Caco-2 (cell line): Measurements from ENCODE around the gene GAN. TPM values are rescaled to one million over a fixed set of nuclear protein-coding genes. Genes with fewer than 3 reads are reported as not detected.
A peak's percentile ranks its signal among the peaks of the same experiment; 100 is the strongest.
"Not testable (repeated sequence)": the region's sequence is repeated elsewhere in the genome, so short reads cannot be mapped to it uniquely, and the experiment has no call there.

Source experiments
- BruUV-seq: library from RNA; stranded (reverse); fragments of 400-500 nt; replicated peaks from 2 replicates; lab custom pipeline; 2021; lab: Mats Ljungman, UMichigan
- CTCF ChIA-PET: fragments of 300-600 bp; sonication (Branson Sonifier 250); formaldehyde crosslinking; loops from one replicate; lab custom pipeline; 2022; ENCODE audit warnings: antibody characterized with exemption; lab: Charles Lee
- POLR2A ChIA-PET: fragments of 300-600 bp; sonication (Branson Sonifier 250); formaldehyde crosslinking; loops from one replicate; lab custom pipeline; 2022; ENCODE audit warnings: antibody characterized with exemption; lab: Charles Lee
- DNase-seq, 2 experiments: peaks; one replicate each; pipeline versions ENCODE4 v3.0.0 to v3.0.0-alpha.2; 2020 to 2022
- H3K27me3 ChIP-seq: replicated peaks from 2 replicates; pipeline ENCODE4 v1.6.0; 2011; ENCODE audit warnings: low read length; ENCODE audit not compliant: control insufficient read depth, insufficient read depth
- H3K36me3 ChIP-seq: 2 replicates; pipeline ENCODE4 v1.5.1; 2011; ENCODE audit warnings: low read length; ENCODE audit not compliant: control insufficient read depth, insufficient read depth
- H3K4me1 ChIP-seq: fragments of 250-450 bp; sonication (Bioruptor Pico); 2 replicates; pipeline ENCODE4 v1.5.1; 2020; ENCODE audit warnings: mild to moderate bottlenecking
- H3K4me3 ChIP-seq: 2 replicates; pipeline ENCODE4 v1.5.1; 2011; ENCODE audit warnings: low read depth, mild to moderate bottlenecking, control low read depth, low read length
- H3K9me3 ChIP-seq: fragments of 250-450 bp; sonication (Bioruptor Pico); 2 replicates; pipeline ENCODE4 v1.5.1; 2020; ENCODE audit warnings: mild to moderate bottlenecking, moderate library complexity
- H3K27ac Mint-ChIP-seq: one replicate; pipeline ENCODE4 v1.8.0; 2022; ENCODE audit warnings: mixed read lengths; ENCODE audit not compliant: unreplicated experiment
- H3K27me3 Mint-ChIP-seq: one replicate; pipeline ENCODE4 v1.8.0; 2022; ENCODE audit warnings: mixed read lengths; ENCODE audit not compliant: insufficient read depth, unreplicated experiment
- H3K36me3 Mint-ChIP-seq: one replicate; pipeline ENCODE4 v1.8.0; 2022; ENCODE audit warnings: mild to moderate bottlenecking, mixed read lengths; ENCODE audit not compliant: insufficient read depth, unreplicated experiment
- H3K4me1 Mint-ChIP-seq: one replicate; pipeline ENCODE4 v1.8.0; 2022; ENCODE audit warnings: low read depth, mixed read lengths; ENCODE audit not compliant: unreplicated experiment
- H3K4me3 Mint-ChIP-seq: one replicate; pipeline ENCODE4 v1.8.0; 2022; ENCODE audit warnings: mild to moderate bottlenecking, moderate library complexity, mixed read lengths; ENCODE audit not compliant: unreplicated experiment
- H3K9me3 Mint-ChIP-seq: one replicate; pipeline ENCODE4 v1.8.0; 2022; ENCODE audit warnings: mixed read lengths; ENCODE audit not compliant: unreplicated experiment
- CTCF ChIP-seq, 2 experiments: fragments of 200-600 bp in 1 of 2; IDR thresholded peaks; 1 replicate in 1 of 2; 2 replicates in 1 of 2; pipeline versions ENCODE4 v1.5.1 to v1.8.0; 2011 to 2022; ENCODE audit warnings: antibody characterized with exemption in 1 of 2, control low read depth in 1 of 2, inconsistent platforms in 1 of 2, low read depth in 1 of 2, low read length in 1 of 2, mild to moderate bottlenecking in 1 of 2, moderate library complexity in 1 of 2; ENCODE audit not compliant: insufficient read depth in 1 of 2, severe bottlenecking in 1 of 2, unreplicated experiment in 1 of 2
- intact Hi-C: fragments of 100-400 bp; cut with micrococcal nuclease; formaldehyde crosslinking; loops from one replicate; pipeline ENCODE4 v1.10.0; 2022; ENCODE audit not compliant: unreplicated experiment
- total RNA-seq: library from RNA; stranded (reverse); gene quantifications from 2 replicates; pipeline ENCODE4 v1.2.3, GENCODE V29; 2022

The GAN gene
- total RNA-seq, 1 experiment from 2014 or later = 29.3 TPM

- no peaks in the 10 kb centered on the region for H3K4me1 Mint-ChIP-seq
- no TSS peak for BruUV-seq
- H3K4me3 Mint-ChIP-seq = no peak overlapping the region
- no peaks in the 10 kb centered on the region for H3K36me3 Mint-ChIP-seq
- no peaks in the 10 kb centered on the region for H3K4me1 ChIP-seq
- intact Hi-C loops = no loop called here
- H3K36me3 ChIP-seq = no peaks in the 10 kb centered on the region
- CTCF ChIA-PET = no interaction called here
- DNase-seq = no peak
- H3K4me3 ChIP-seq = no peak overlapping the region
- TF ChIP-seq CTCF (IDR thresholded peaks at IDR 0.05; ENCODE audit: insufficient read depth in 1 of 2, low read depth in 1 of 2, low read length in 1 of 2, severe bottlenecking in 1 of 2, unreplicated experiment in 1 of 2) = no peak
- peaks cover 16% of the 10 kb centered on the region for H3K9me3 Mint-ChIP-seq
- H3K27ac Mint-ChIP-seq = no peak overlapping the region
- no peaks in the 10 kb centered on the region for H3K27me3 Mint-ChIP-seq
- H3K9me3 ChIP-seq = peaks cover 8% of the 10 kb centered on the region; the same call in 1 of the 2 replicates
- H3K27me3 ChIP-seq = no peaks in the 10 kb centered on the region
- POLR2A ChIA-PET = no interaction called here
Observed at GRCh38 chr16:81421126-81421525, 106.4 kb downstream of the GAN start.

DNA sequence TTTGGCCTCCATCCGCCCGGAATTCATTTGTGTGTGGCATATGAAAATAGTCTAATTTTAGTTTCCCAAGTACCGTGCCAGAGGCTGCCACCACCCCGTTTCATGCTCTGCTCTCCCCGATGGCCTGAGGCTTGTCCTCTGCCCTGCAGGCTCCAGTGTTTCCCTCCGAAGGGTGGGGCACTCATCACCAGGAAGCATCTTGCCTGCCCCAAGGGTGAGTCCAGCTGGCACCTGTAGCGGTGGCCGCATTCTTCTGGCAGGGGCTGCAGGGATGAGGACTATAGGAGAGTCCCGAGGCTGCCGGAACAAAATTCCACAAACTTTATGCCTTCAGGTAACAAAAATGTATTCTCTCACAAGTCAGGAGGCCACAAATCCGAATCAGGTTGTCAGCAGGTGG lies 106.8 kb downstream of the GAN start:
- no peak for TF ChIP-seq CTCF (IDR thresholded peaks at IDR 0.05; ENCODE audit: insufficient read depth in 1 of 2, low read depth in 1 of 2, low read length in 1 of 2, severe bottlenecking in 1 of 2, unreplicated experiment in 1 of 2)
- Histone ChIP-seq H3K4me3 (no peak overlapping the region), H3K9me3 (peaks cover 8% of the 10 kb centered on the region; the same call in 1 of the 2 replicates), H3K4me1 (no peaks in the 10 kb centered on the region), H3K27me3 (no peaks in the 10 kb centered on the region), H3K36me3 (no peaks in the 10 kb centered on the region)
- intact Hi-C loops = no loop called here
- Mint-ChIP-seq H3K4me1 (no peaks in the 10 kb centered on the region), H3K27ac (no peak overlapping the region), H3K36me3 (no peaks in the 10 kb centered on the region), H3K4me3 (no peak overlapping the region), H3K9me3 (peaks cover 16% of the 10 kb centered on the region), H3K27me3 (no peaks in the 10 kb centered on the region)
- CTCF ChIA-PET = no interaction called here
- DNase-seq = no peak
- BruUV-seq = no TSS peak
- POLR2A ChIA-PET = no interaction called here

- H3K36me3 Mint-ChIP-seq, H3K27me3 ChIP-seq, H3K4me1 ChIP-seq, intact Hi-C loops, H3K36me3 ChIP-seq, BruUV-seq, POLR2A ChIA-PET, H3K27ac Mint-ChIP-seq, H3K4me3 ChIP-seq, H3K4me1 Mint-ChIP-seq, H3K9me3 ChIP-seq, H3K4me3 Mint-ChIP-seq, CTCF ChIA-PET, H3K27me3 Mint-ChIP-seq, DNase-seq: not testable (repeated sequence)
- H3K9me3 Mint-ChIP-seq = peaks cover 16% of the 10 kb centered on the region
Observed at GRCh38 chr16:81422153-81422552, 107.4 kb downstream of the GAN start.

- peak overlapping the region; percentile 35 for H3K27ac Mint-ChIP-seq
- POLR2A ChIA-PET = no interaction called here
- CTCF ChIA-PET = interaction anchor here (0.6 kb wide), 1 partner anchor 251 kb away, joined by 3 read pairs; no protein-coding TSS in a partner anchor
Observed at GRCh38 chr16:81424771-81425170, 110.0 kb downstream of the GAN start.

More at GRCh38 chr16:81424771-81425170, 110.0 kb downstream of the GAN start:
- Mint-ChIP-seq H3K36me3 (no peaks in the 10 kb centered on the region), H3K4me3 (no peak overlapping the region), H3K9me3 (peaks cover 16% of the 10 kb centered on the region), H3K4me1 (peaks cover 7% of the 10 kb centered on the region), H3K27me3 (no peaks in the 10 kb centered on the region)
- TF ChIP-seq CTCF (IDR thresholded peaks at IDR 0.05; ENCODE audit: insufficient read depth in 1 of 2, low read depth in 1 of 2, low read length in 1 of 2, severe bottlenecking in 1 of 2, unreplicated experiment in 1 of 2) = no peak
- DNase-seq = no peak
- Histone ChIP-seq H3K4me3 (no peak overlapping the region), H3K4me1 (no peaks in the 10 kb centered on the region), H3K27me3 (no peaks in the 10 kb centered on the region), H3K36me3 (no peaks in the 10 kb centered on the region), H3K9me3 (peaks cover 8% of the 10 kb centered on the region; the same call in 1 of the 2 replicates)
- BruUV-seq = no TSS peak
- intact Hi-C loops = no loop called here
